ENCODE measurements around the gene CLVS2. TPM values are rescaled to one million over a fixed set of nuclear protein-coding genes. Genes with fewer than 3 reads are reported as not detected.

Gene CLVS2
- total and polyA plus RNA-seq, 2 of the 4 experiments (the other 2 are of a cell fraction): 0.02 TPM; not detected in 1

DNA sequence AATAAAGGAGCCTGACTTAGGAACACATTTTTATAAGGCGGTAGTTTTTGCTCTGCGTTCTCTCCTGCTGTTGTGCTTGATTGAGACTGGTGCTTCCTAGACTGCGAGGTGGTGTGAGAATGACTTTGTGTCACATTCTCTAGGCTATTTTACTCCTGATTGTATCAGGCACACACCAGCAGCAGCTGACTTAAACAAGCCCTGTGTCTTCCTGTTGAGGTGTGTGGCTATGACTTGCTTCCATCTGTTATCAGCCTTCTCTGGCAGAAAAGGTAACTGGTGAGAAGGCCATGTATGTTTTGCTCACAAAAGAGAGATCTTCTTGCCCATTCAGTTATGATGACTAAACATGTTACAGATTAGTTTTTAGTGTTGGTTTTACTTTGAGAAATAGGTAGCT lies 43.4 kb downstream of the CLVS2 start:
- H2AK9ac ChIP-seq (replicated peaks; ENCODE audit: low read depth, low read length, poor library complexity): no peak overlapping the region
- no peak overlapping the region for H2BK15ac ChIP-seq (ENCODE audit: low read depth, low read length)
- H3K9ac ChIP-seq (ENCODE audit: low read depth, low read length): no peak overlapping the region
- WGBS, 2 experiments (ENCODE audit: extremely low coverage in 2 of 2, insufficient read length in 1 of 2): no CpG with 5 or more reads among the region's 3 CpGs
- H3K4me1 ChIP-seq (ENCODE audit: control insufficient read depth, insufficient read depth, low read length): no peaks in the 10 kb centered on the region
- no peaks in the 10 kb centered on the region for H3K9me1 ChIP-seq (ENCODE audit: insufficient read depth, low read length)
- no peak overlapping the region for H3K4me3 ChIP-seq (ENCODE audit: insufficient read depth, low read depth, low read length)
- ChIA-PET CTCF (no interaction called here), POLR2A (ENCODE audit: unreplicated experiment) (no interaction called here)
- H3K9me3 ChIP-seq (ENCODE audit: control insufficient read depth, insufficient read depth, low read length): peaks cover 4% of the 10 kb centered on the region
- H3K27me3 ChIP-seq (ENCODE audit: control insufficient read depth, insufficient read depth, low read length): no peaks in the 10 kb centered on the region
- no peak overlapping the region for H3K27ac ChIP-seq (ENCODE audit: insufficient read depth, low read length)
- no peak overlapping the region for H3K4ac ChIP-seq (ENCODE audit: low read depth, low read length)
- TF ChIP-seq POLR2A (IDR thresholded peaks at IDR 0.05; ENCODE audit: low read depth, low read length) (no peak), BHLHE40 (IDR thresholded peaks at IDR 0.05; ENCODE audit: low read depth, low read length) (no peak), FOS (IDR thresholded peaks at IDR 0.05; ENCODE audit: low read depth, low read length) (no peak), RAD21 (IDR thresholded peaks at IDR 0.05; ENCODE audit: low read length) (no peak), RFX5 (IDR thresholded peaks at IDR 0.05; ENCODE audit: low read depth, low read length) (no peak), CHD1 (IDR thresholded peaks at IDR 0.05; ENCODE audit: low read depth, low read length) (no peak), MAZ (IDR thresholded peaks at IDR 0.05; ENCODE audit: borderline replicate concordance, low read depth, low read length) (no peak), CEBPB (IDR thresholded peaks at IDR 0.05; ENCODE audit: low read depth, low read length) (no peak), MAFK (IDR thresholded peaks at IDR 0.05; ENCODE audit: low read depth, low read length) (no peak), SMC3 (IDR thresholded peaks at IDR 0.05; ENCODE audit: low read depth, low read length) (no peak), RCOR1 (IDR thresholded peaks at IDR 0.05; ENCODE audit: insufficient replicate concordance, low read length) (no peak), CTCF (conservative IDR thresholded peaks at IDR 0.05; ENCODE audit: low read depth, low read length) (no peak), NFE2L2 (IDR thresholded peaks at IDR 0.05; ENCODE audit: low read depth, low read length) (no peak), USF2 (IDR thresholded peaks at IDR 0.05; ENCODE audit: low read depth, low read length) (no peak), MXI1 (IDR thresholded peaks at IDR 0.05; ENCODE audit: borderline replicate concordance, low read depth, low read length) (no peak)
- TF ChIP-seq, protein P1, sequence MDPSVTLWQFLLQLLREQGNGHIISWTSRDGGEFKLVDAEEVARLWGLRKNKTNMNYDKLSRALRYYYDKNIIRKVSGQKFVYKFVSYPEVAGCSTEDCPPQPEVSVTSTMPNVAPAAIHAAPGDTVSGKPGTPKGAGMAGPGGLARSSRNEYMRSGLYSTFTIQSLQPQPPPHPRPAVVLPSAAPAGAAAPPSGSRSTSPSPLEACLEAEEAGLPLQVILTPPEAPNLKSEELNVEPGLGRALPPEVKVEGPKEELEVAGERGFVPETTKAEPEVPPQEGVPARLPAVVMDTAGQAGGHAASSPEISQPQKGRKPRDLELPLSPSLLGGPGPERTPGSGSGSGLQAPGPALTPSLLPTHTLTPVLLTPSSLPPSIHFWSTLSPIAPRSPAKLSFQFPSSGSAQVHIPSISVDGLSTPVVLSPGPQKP (IDR thresholded peaks at IDR 0.05; ENCODE audit: borderline replicate concordance, low read depth, low read length): no peak
- dilution Hi-C loops (cut with HindIII; ENCODE audit: low sequenced_read_pairs, unreplicated experiment): no loop called here
- H3K79me1 ChIP-seq (ENCODE audit: low read depth in 1 of 2, low read length in 2 of 2): no peaks in the 10 kb centered on the region
- no peak overlapping the region for H2BK5ac ChIP-seq (ENCODE audit: low read depth, low read length, poor library complexity, severe bottlenecking)
- no peak overlapping the region for H3K18ac ChIP-seq (ENCODE audit: low read depth, low read length)
- H4K91ac ChIP-seq (ENCODE audit: insufficient read depth, low read depth, low read length): no peak overlapping the region
- no peak overlapping the region for H4K5ac ChIP-seq (ENCODE audit: low read depth, low read length)
- H4K8ac ChIP-seq (ENCODE audit: low read depth in 2 of 2, low read length in 2 of 2): no peak overlapping the region
- H3K36me3 ChIP-seq (ENCODE audit: control insufficient read depth, insufficient read depth, low read length): no peaks in the 10 kb centered on the region
- intact Hi-C loops (cut with micrococcal nuclease): no loop called here
- H2AFZ ChIP-seq (replicated peaks; ENCODE audit: low read length, poor library complexity): no peak overlapping the region
- no peak overlapping the region for H3K4me2 ChIP-seq (ENCODE audit: low read depth, low read length)
- H2BK20ac ChIP-seq (ENCODE audit: low read depth, low read length): no peak overlapping the region
- ATAC-seq (ENCODE audit: low read depth) (no peak), DNase-seq (no peak)
- in situ Hi-C loops (cut with MboI; ENCODE audit: low sequenced_read_pairs): no loop called here
- BruUV-seq (replicated peaks): no TSS peak
- no peak overlapping the region for H3K56ac ChIP-seq (ENCODE audit: extremely low read depth, insufficient read depth, low read length)
- H4K20me1 ChIP-seq (ENCODE audit: insufficient read depth, low read length): no peaks in the 10 kb centered on the region
- H3K23ac ChIP-seq (ENCODE audit: low read depth, low read length): no peak overlapping the region
- no peak overlapping the region for H3K14ac ChIP-seq (replicated peaks; ENCODE audit: low read depth, low read length)
- no peak overlapping the region for H2AK5ac ChIP-seq (ENCODE audit: low read depth, low read length)
- H2BK120ac ChIP-seq (ENCODE audit: low read depth, low read length): no peak overlapping the region
